A673 (cell line): ENCODE data around the gene DPF3.

Experiments
- EZH2 ChIP-seq: fragments of 200-600 bp; sonication (generic); IDR thresholded peaks from 2 replicates; pipeline ENCODE4 v1.6.1; 2017; ENCODE audit warnings: borderline replicate concordance, low read depth, mild to moderate bottlenecking, mixed read lengths, antibody characterized with exemption, low read length; ENCODE audit not compliant: poor library complexity, severe bottlenecking
- TF ChIP-seq, protein P1 (sequence below): fragments of 300-800, 200-600 bp; sonication (generic); conservative IDR thresholded peaks from 2 replicates; pipeline ENCODE4 v1.5.1; 2017; ENCODE audit warnings: low read depth, mild to moderate bottlenecking, antibody characterized with exemption, low read length, moderate library complexity, mixed read lengths

DNA sequence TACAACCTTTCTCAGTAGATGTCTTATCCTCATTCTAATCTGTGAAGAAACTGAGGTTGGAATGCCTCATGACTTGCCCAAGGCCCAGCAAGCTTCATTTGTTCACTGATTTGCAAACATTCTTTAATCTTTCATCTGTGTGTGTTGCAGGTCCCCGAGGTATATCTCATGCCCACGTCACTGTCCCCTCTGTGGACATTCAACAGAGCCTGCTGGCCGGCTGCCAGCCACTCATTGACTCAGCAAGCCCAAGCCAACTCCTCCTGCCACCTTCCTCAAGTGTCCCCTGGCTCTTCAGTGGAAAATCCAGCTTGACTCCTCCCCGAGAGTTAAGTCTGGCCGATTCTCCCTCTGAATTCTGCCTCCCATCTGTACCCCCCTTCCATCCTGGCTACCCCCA, 30.4 kb upstream of the DPF3 start:
- TF ChIP-seq EZH2 = no peak
- TF ChIP-seq, protein P1, sequence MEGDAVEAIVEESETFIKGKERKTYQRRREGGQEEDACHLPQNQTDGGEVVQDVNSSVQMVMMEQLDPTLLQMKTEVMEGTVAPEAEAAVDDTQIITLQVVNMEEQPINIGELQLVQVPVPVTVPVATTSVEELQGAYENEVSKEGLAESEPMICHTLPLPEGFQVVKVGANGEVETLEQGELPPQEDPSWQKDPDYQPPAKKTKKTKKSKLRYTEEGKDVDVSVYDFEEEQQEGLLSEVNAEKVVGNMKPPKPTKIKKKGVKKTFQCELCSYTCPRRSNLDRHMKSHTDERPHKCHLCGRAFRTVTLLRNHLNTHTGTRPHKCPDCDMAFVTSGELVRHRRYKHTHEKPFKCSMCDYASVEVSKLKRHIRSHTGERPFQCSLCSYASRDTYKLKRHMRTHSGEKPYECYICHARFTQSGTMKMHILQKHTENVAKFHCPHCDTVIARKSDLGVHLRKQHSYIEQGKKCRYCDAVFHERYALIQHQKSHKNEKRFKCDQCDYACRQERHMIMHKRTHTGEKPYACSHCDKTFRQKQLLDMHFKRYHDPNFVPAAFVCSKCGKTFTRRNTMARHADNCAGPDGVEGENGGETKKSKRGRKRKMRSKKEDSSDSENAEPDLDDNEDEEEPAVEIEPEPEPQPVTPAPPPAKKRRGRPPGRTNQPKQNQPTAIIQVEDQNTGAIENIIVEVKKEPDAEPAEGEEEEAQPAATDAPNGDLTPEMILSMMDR = no peak
